IPS-15b (cell line): ENCODE data around the gene SERPIND1.

Experiments used
- H3K27me3 ChIP-seq: one replicate; pipeline ENCODE4 v1.6.1; 2013; ENCODE audit warnings: low read length; ENCODE audit not compliant: control insufficient read depth, insufficient read depth
- H3K36me3 ChIP-seq: one replicate; pipeline ENCODE4 v1.6.1; 2013; ENCODE audit warnings: low read length; ENCODE audit not compliant: control insufficient read depth, insufficient read depth
- H3K4me1 ChIP-seq: one replicate; pipeline ENCODE4 v1.6.1; 2013; ENCODE audit warnings: mild to moderate bottlenecking, low read length; ENCODE audit not compliant: control insufficient read depth, insufficient read depth
- H3K4me3 ChIP-seq: one replicate; pipeline ENCODE4 v1.5.1; 2013; ENCODE audit warnings: low read depth, low read length
- H3K9ac ChIP-seq: one replicate; pipeline ENCODE4 v1.6.1; 2013; ENCODE audit warnings: low read depth, mild to moderate bottlenecking, low read length
- H3K9me3 ChIP-seq: one replicate; pipeline ENCODE4 v1.6.1; 2013; ENCODE audit warnings: mild to moderate bottlenecking, low read length; ENCODE audit not compliant: control insufficient read depth, insufficient read depth

Gene SERPIND1

GRCh38 chr22:20829491-20830134, 55.7 kb downstream of the SERPIND1 start:
- H3K9ac ChIP-seq = no peak overlapping the region
- H3K27me3 ChIP-seq = no peaks in the 10 kb centered on the region
- no peaks in the 10 kb centered on the region for H3K36me3 ChIP-seq
- no peaks in the 10 kb centered on the region for H3K4me1 ChIP-seq
- no peaks in the 10 kb centered on the region for H3K9me3 ChIP-seq
- no peak overlapping the region for H3K4me3 ChIP-seq

- H3K4me3 ChIP-seq = no peak overlapping the region
- H3K36me3 ChIP-seq = no peaks in the 10 kb centered on the region
- no peaks in the 10 kb centered on the region for H3K4me1 ChIP-seq
- no peak overlapping the region for H3K9ac ChIP-seq
- H3K27me3 ChIP-seq = no peaks in the 10 kb centered on the region
- no peaks in the 10 kb centered on the region for H3K9me3 ChIP-seq
These were observed 59.3 kb downstream of the SERPIND1 start for GRCh38 chr22:20833225-20833665.

DNA sequence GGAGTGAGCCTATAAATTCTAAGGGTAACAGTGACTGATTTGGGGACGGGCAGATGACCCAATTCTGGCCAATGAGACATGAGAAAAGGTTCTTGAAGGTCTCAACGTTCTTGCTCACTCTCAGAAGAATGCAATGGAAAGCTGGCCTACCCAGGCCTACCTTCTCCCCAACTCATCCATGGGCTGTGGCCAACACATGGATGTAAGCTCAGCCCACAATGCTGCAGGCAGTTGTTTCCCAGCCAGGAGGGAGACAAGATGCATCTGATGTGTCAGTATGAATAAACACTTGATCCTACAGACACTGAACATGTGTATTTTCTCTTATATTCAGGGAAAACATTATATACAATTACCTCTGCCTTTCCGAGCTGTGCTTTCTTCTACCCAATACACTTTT, 60.3 kb downstream of the SERPIND1 start:
- Histone ChIP-seq H3K36me3 (no peaks in the 10 kb centered on the region), H3K9ac (no peak overlapping the region), H3K9me3 (no peaks in the 10 kb centered on the region), H3K4me1 (no peaks in the 10 kb centered on the region), H3K4me3 (no peak overlapping the region), H3K27me3 (no peaks in the 10 kb centered on the region)

GRCh38 chr22:20834725-20835124, 60.8 kb downstream of the SERPIND1 start:
- Histone ChIP-seq H3K27me3 (no peaks in the 10 kb centered on the region), H3K9ac (no peak overlapping the region), H3K4me3 (no peak overlapping the region), H3K4me1 (no peaks in the 10 kb centered on the region), H3K36me3 (no peaks in the 10 kb centered on the region), H3K9me3 (no peaks in the 10 kb centered on the region)
